HG03460 (cell line): ENCODE measurements around the gene HIPK2.

ENCODE experiments used
- ATAC-seq: cut with Tn5 transposase; IDR thresholded peaks from one replicate; pipeline ENCODE4 v1.9.1; 2021; ENCODE audit not compliant: unreplicated experiment

The HIPK2 gene

GRCh38 chr7:139600306-139600705 is 177.5 kb downstream of the HIPK2 start:
- no peak for ATAC-seq

- ATAC-seq = no peak
Measured at GRCh38 chr7:139598642-139599041, 179.2 kb downstream of the HIPK2 start.

GRCh38 chr7:139597028-139597427 is 180.8 kb downstream of the HIPK2 start:
- no peak for ATAC-seq

DNA sequence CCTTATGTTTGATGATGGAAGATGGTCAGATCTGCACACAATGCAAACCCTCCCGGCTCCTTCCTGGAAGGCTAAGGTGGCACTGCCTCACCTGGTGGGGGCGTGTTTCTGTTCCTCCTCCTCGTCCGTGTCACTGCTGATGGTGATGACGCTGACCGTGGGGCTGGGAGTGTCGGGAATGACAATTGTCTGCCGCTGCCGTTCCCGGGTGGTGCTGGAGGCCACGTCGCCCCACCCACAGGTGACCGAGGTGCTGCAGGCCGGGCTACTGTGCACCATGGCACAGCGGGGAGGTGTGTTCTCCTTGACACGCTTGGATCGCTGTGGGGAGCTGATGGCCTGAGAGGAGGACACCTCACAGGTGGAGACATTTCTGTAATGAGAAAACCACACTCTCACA is 181.2 kb downstream of the HIPK2 start:
- ATAC-seq = no peak

DNA sequence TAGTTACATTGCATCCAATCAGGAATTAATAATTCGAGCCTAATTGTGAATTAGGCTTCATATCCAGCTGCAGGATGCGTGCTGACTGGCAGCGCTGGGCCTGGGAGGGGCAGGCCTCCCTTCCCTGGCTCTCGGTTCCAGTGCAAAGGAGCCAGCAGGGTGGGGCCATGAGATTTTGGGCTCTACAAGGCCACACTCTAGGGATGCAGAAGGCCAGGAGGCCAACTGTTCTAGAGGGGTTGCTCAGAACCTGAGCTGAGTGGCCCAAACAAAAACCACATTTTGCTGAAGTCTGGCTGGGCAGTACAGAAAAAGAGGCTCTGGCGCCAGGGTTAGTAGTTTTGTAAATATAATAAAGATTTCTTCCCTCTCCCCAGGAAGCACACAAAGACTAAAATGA is 182.0 kb downstream of the HIPK2 start:
- no peak for ATAC-seq

- ATAC-seq = no peak
Measured at GRCh38 chr7:139594911-139595476, 182.8 kb downstream of the HIPK2 start.

DNA sequence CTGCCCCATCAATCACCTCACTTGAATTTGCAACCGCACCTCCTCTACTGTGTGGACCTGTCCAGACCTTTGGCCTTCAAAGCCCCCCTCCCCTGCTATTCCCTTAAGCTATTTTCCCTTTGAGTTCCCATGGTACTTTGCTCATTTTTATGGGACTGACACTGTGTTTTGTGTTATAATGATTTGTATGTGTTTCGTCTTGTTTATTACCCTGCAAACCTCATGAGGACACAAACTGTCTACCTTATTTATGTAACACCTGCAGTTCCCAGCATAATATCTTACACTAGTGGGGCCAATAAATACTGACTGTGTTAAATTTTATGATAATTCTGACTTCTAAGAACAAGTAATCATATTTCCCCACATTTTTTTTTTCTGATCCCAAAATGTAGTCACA is 183.7 kb downstream of the HIPK2 start:
- ATAC-seq = no peak

GRCh38 chr7:139592801-139593461 is 184.9 kb downstream of the HIPK2 start:
- no peak for ATAC-seq

GRCh38 chr7:139591550-139592195 is 186.1 kb downstream of the HIPK2 start:
- ATAC-seq = no peak

DNA sequence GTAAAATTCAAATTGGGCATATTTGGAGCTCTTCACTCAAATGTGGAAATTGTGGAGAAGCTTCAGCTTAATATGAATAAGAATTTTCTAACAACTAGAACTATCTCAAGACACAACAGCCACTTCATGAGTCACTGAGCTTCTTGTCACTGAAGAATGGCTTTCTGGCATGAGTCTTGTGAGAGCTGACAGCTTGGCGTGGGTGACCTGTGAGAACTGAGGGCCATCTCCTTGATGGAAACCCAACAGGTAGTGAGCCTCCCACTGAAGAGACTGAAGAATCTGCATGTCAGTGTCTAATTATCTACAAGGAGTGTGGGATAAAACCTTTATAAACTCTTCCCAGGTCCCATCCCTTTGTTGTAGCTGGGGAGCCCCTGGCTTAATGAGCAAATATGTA is 188.3 kb downstream of the HIPK2 start:
- no peak for ATAC-seq

DNA sequence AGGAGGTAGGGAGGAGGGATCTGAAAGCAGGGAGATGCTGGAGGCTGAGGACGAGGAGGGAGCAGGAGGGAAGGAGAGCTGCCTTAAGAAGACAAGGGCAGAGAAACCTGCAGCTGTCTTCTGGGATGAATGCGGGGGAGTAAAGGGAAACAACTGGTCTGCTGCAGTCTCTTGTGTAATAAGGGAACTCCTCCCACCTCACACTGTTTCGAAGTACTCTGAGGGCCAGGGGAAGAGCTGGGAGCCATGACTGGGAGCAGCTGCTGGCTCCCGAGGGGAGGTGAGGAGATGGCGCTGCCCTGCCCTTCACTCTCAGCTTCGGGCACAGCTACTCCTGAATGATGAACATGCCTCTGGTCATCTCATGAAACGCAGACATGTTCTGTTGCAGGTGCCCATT is 189.2 kb downstream of the HIPK2 start:
- no peak for ATAC-seq

GRCh38 chr7:139587535-139587934 is 190.3 kb downstream of the HIPK2 start:
- no peak for ATAC-seq

GRCh38 chr7:139586286-139586685 is 191.5 kb downstream of the HIPK2 start:
- ATAC-seq = no peak

GRCh38 chr7:139585042-139585441 is 192.8 kb downstream of the HIPK2 start:
- ATAC-seq = no peak

DNA sequence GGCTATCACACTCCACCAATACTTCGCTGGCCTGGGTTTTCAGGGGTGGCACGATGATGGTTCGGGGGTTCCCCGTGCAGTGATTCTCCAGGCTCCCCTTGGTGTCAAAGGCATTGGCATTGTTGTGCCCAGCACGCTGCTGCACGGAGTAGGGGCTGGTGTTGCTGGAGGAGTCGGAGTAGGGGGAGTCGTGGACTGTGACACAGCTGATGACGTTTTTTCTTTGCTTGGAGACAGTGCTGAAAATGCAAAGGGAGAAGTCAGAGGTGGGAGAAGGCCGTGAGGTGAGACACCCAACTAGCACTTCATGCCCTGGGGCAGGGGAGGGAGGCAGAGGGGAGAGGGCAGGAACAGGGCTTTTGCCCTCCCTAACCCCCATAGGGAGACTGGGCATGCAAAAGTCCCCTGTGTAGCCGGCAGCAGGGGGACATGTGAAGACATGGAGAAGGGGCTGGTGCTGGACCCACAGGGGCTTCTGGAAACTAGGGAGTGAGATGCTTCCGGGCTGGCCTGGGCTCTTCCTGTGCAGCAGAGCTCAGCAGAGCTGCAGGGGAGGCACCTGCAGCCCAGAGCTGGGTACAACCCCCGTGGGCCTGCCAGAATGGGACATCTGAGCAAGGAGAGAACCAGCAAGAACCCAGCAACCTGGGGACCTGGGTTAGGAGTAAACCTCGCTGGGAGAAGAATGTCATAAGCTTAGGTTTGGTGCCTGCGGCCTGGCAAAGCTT is 193.8 kb downstream of the HIPK2 start:
- ATAC-seq = no peak

DNA sequence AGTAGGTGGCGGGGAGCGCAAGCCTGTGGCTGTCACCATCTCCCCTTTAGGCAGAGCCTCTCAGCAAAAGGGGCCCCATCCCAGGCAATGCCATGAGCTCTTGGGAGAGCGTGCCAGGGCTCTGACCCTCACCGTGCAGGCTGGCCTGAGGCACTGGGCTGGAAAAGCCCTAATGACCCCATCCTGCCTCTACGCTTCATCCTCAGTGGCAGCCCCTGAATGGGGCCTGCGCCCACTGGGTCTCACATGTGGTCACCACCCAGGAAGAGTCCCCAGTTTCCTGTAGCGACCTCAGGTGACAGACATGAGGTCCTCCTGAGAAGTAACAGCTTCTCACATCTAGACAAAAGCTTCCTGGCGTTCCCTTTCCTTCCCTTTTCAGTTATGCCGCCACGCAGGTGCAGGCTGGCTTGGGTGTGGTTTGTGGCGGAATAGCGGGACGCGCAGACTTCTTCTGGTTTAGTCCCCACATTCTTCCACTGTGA is 195.1 kb downstream of the HIPK2 start:
- no peak for ATAC-seq

DNA sequence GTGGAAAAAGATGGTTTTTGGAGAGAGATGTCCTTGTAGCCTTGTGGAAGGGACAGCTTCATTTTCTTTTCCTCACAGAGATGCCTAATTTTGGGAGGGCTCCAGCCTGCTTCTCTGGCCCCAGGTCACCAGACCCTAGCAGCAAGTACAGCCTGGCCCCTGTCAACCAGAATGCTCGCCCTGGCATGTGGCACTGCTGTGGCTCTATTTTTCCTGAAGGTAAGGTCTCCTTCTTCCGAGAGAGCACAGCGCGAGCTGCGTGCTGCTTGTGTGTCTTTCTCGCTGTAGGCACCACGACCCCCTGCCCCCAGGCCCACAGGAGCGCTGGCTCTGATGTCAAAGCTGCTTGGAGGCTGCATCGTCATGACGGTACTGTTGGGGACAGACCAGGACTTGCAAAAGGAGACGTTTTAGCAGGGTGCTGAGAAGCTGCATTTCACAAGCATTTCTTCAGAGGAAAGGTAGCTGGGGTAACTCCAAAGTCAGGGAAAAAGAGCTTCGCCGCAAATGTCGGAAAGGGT is 195.6 kb downstream of the HIPK2 start:
- ATAC-seq = no peak

DNA sequence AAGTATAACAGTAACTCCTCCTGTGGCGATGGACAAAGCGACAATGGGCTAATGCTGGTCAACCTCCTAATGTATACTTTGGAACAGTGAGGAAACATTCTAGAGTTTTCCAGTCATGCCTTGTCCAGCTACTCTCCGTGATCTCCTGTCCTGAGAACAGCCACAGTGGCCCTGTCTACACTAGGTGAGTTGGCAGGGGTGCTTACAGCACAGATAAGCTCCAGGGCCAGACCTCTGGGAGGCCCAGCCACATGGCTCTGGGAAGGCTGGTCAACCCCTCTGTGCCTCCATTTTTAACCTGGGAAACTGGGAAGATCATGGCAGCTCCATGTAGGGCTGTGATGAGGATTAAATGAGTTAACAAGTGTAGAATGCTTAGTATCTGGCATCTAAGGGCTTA is 197.4 kb downstream of the HIPK2 start:
- ATAC-seq = no peak

GRCh38 chr7:139576179-139576973 is 201.4 kb downstream of the HIPK2 start:
- ATAC-seq = no peak

- ATAC-seq = no peak
Measured at GRCh38 chr7:139575338-139575680, 202.5 kb downstream of the HIPK2 start.
